C4-2B (cell line): ENCODE results near the gene LEUTX.

Experiments
- ZFX ChIP-seq: fragments of 450-650 bp; IDR thresholded peaks from 2 replicates; pipeline ENCODE4 v1.6.1; 2017
- TF ChIP-seq, protein P1 (sequence below): fragments of 450-650 bp; conservative IDR thresholded peaks from 2 replicates; pipeline ENCODE4 v1.5.1; 2017; ENCODE audit warnings: mild to moderate bottlenecking

DNA sequence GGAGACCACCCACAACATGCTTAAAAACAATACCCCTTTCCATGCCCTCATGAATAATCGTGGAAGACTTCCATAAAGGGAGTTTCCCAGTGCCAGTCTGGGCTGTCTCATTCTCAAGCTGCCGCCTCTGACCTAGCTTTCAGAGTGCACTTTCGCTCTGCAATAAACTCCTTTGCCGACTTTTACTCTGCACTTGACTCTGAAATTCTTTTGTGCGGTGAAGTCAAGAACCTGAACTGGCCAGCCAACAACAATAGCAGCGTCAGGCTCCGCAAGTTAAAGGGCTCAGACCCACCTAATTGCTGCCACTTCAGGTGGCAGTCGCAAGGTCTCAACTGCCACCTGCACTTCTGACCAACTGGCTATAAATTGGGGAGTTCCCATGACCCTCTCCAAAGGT lies 10.3 kb upstream of the LEUTX start:
- TF ChIP-seq, protein P1, sequence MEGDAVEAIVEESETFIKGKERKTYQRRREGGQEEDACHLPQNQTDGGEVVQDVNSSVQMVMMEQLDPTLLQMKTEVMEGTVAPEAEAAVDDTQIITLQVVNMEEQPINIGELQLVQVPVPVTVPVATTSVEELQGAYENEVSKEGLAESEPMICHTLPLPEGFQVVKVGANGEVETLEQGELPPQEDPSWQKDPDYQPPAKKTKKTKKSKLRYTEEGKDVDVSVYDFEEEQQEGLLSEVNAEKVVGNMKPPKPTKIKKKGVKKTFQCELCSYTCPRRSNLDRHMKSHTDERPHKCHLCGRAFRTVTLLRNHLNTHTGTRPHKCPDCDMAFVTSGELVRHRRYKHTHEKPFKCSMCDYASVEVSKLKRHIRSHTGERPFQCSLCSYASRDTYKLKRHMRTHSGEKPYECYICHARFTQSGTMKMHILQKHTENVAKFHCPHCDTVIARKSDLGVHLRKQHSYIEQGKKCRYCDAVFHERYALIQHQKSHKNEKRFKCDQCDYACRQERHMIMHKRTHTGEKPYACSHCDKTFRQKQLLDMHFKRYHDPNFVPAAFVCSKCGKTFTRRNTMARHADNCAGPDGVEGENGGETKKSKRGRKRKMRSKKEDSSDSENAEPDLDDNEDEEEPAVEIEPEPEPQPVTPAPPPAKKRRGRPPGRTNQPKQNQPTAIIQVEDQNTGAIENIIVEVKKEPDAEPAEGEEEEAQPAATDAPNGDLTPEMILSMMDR: no peak
- TF ChIP-seq ZFX: no peak
